Uterus (tissue), 2 donors: ENCODE results near the gene ARL8A.
"Not testable (repeated sequence)": the region's sequence is repeated elsewhere in the genome, so short reads cannot be mapped to it uniquely, and the experiment has no call there.

Source experiments
- POLR2A ChIP-seq, 2 donors: fragments of 450-650 bp; IDR thresholded peaks; one replicate each; pipeline ENCODE4 v1.6.1; 2016; ENCODE audit warnings: antibody characterized with exemption in 2 of 2, mild to moderate bottlenecking in 1 of 2, moderate library complexity in 1 of 2
- TF ChIP-seq, protein P1 (sequence below), 4 experiments: fragments of 200-600 bp in 2 of 4; fragments of 450-650 bp in 2 of 4; sonication (generic) in 2 of 4; IDR thresholded peaks; one replicate each; pipeline ENCODE4 v1.5.1; 2016 to 2019; ENCODE audit warnings: antibody characterized with exemption in 4 of 4, mild to moderate bottlenecking in 2 of 4, moderate library complexity in 1 of 4

- TF ChIP-seq POLR2A (IDR thresholded peaks at IDR 0.05) = not testable (repeated sequence)
- TF ChIP-seq, protein P1, sequence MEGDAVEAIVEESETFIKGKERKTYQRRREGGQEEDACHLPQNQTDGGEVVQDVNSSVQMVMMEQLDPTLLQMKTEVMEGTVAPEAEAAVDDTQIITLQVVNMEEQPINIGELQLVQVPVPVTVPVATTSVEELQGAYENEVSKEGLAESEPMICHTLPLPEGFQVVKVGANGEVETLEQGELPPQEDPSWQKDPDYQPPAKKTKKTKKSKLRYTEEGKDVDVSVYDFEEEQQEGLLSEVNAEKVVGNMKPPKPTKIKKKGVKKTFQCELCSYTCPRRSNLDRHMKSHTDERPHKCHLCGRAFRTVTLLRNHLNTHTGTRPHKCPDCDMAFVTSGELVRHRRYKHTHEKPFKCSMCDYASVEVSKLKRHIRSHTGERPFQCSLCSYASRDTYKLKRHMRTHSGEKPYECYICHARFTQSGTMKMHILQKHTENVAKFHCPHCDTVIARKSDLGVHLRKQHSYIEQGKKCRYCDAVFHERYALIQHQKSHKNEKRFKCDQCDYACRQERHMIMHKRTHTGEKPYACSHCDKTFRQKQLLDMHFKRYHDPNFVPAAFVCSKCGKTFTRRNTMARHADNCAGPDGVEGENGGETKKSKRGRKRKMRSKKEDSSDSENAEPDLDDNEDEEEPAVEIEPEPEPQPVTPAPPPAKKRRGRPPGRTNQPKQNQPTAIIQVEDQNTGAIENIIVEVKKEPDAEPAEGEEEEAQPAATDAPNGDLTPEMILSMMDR (IDR thresholded peaks at IDR 0.05) = not testable (repeated sequence)
Observed at GRCh38 chr1:202145744-202146140, 1.2 kb upstream of the ARL8A start.
